CD4-positive, alpha-beta memory T cell (primary cell): ENCODE measurements around the gene GGT1. TPM values are rescaled to one million over a fixed set of nuclear protein-coding genes. Genes with fewer than 3 reads are reported as not detected.

ENCODE experiments used
- CTCF ChIA-PET: fragments of 350-600 bp; sonication (Branson Sonifier 250); formaldehyde crosslinking; loops from one replicate; lab custom pipeline; 2021; ENCODE audit warnings: inconsistent platforms; ENCODE audit not compliant: partially characterized antibody; lab: Charles Lee
- POLR2A ChIA-PET: fragments of 350-600 bp; sonication (Branson Sonifier 250); formaldehyde crosslinking; loops from one replicate; lab custom pipeline; 2021; ENCODE audit not compliant: partially characterized antibody; lab: Charles Lee
- DNase-seq, 5 donors: peaks; one replicate each; pipeline versions ENCODE4 v3.0.0 to v3.0.0-alpha.2; 2020 to 2022; ENCODE audit warnings: mixed read lengths in 1 of 5
- H3K27ac ChIP-seq: one replicate; pipeline ENCODE4 v1.7.0; 2013; ENCODE audit warnings: low read depth, low read length
- H3K27me3 ChIP-seq: 2 replicates; pipeline ENCODE4 v1.7.0; 2013; ENCODE audit warnings: mild to moderate bottlenecking, low read length, moderate library complexity; ENCODE audit not compliant: insufficient read depth
- H3K36me3 ChIP-seq: 2 replicates; pipeline ENCODE4 v1.7.0; 2013; ENCODE audit warnings: mild to moderate bottlenecking, low read length, moderate library complexity; ENCODE audit not compliant: insufficient read depth
- H3K4me1 ChIP-seq: 2 replicates; pipeline ENCODE4 v1.7.0; 2013; ENCODE audit warnings: mild to moderate bottlenecking, low read length, moderate library complexity; ENCODE audit not compliant: insufficient read depth
- H3K4me3 ChIP-seq, 2 donors: one replicate each; pipeline ENCODE4 v1.7.0; 2013; ENCODE audit warnings: low read length in 2 of 2, mild to moderate bottlenecking in 1 of 2
- H3K9me3 ChIP-seq, 2 donors: one replicate each; pipeline ENCODE4 v1.7.0; 2013; ENCODE audit warnings: low read length in 2 of 2, control low read depth in 1 of 2; ENCODE audit not compliant: control insufficient read depth in 1 of 2
- H3K27ac Mint-ChIP-seq, 7 donors: one replicate each; pipeline ENCODE4 v1.8.0; 2020 to 2021; ENCODE audit warnings: mixed read lengths in 7 of 7, mild to moderate bottlenecking in 6 of 7, inconsistent platforms in 3 of 7, moderate library complexity in 3 of 7
- H3K27me3 Mint-ChIP-seq, 2 donors: one replicate each; pipeline ENCODE4 v1.8.0; 2020 to 2021; ENCODE audit warnings: mixed read lengths in 2 of 2
- H3K36me3 Mint-ChIP-seq, 2 donors: one replicate each; pipeline ENCODE4 v1.8.0; 2020 to 2021; ENCODE audit warnings: mixed read lengths in 2 of 2, inconsistent platforms in 1 of 2, mild to moderate bottlenecking in 1 of 2
- H3K4me1 Mint-ChIP-seq, 4 donors: one replicate each; pipeline ENCODE4 v1.8.0; 2020 to 2021; ENCODE audit warnings: mixed read lengths in 4 of 4, mild to moderate bottlenecking in 1 of 4
- H3K4me3 Mint-ChIP-seq, 8 donors: one replicate each; pipeline ENCODE4 v1.8.0; 2020 to 2021; ENCODE audit warnings: mixed read lengths in 8 of 8, mild to moderate bottlenecking in 7 of 8, moderate library complexity in 6 of 8, inconsistent platforms in 3 of 8
- H3K9me3 Mint-ChIP-seq, 8 donors: one replicate each; pipeline ENCODE4 v1.8.0; 2020 to 2021; ENCODE audit warnings: mixed read lengths in 8 of 8, mild to moderate bottlenecking in 5 of 8, inconsistent platforms in 3 of 8, moderate library complexity in 1 of 8
- intact Hi-C: fragments of 100-400 bp; cut with micrococcal nuclease; formaldehyde crosslinking; loops from one replicate; pipeline ENCODE4 v1.15.1; 2023
- polyA plus RNA-seq, 2 donors: library from polyadenylated mRNA; unstranded; fragments of 300-500 nt; fragmentation: Illumina TruSeq; gene quantifications; one replicate each; pipeline ENCODE4 v1.2.3, GENCODE V29; 2021
- total RNA-seq, 2 experiments: library from RNA; stranded (reverse); gene quantifications; one replicate each; pipeline ENCODE4 v1.2.3, GENCODE V29; 2021

The GGT1 gene
- total and polyA plus RNA-seq, 4 experiments from 2014 or later, result 11.9 to 28.3 (median 22.6) TPM

- Histone ChIP-seq H3K4me3 (no peak overlapping the region), H3K9me3 (no peaks in the 10 kb centered on the region), H3K27ac (no peak overlapping the region), H3K4me1 (no peaks in the 10 kb centered on the region), H3K36me3 (peaks cover 11% of the 10 kb centered on the region), H3K27me3 (no peaks in the 10 kb centered on the region)
- Mint-ChIP-seq H3K4me3 (no peak overlapping the region), H3K9me3 (peaks cover 0 to 2% (median 0%) of the 10 kb centered on the region in 8 donors), H3K4me1 (no peaks in the 10 kb centered on the region), H3K36me3 (peaks cover 18 to 27% of the 10 kb centered on the region in 2 donors), H3K27me3 (no peaks in the 10 kb centered on the region), H3K27ac (peak overlapping the region in 3 of 7 donors; percentile 1 to 18 (median 12))
- intact Hi-C loops, result no loop called here
- CTCF ChIA-PET, result no interaction called here
- POLR2A ChIA-PET, result interaction anchor here (1.2 kb wide), 1 partner anchor 24 kb away, joined by 3 read pairs; the partner anchor contains the start of gene GUCD1
- DNase-seq, result no peak
These were observed 24.4 kb upstream of the GGT1 start for GRCh38 chr22:24578355-24579257.

GRCh38 chr22:24579258-24579601 is 23.8 kb upstream of the GGT1 start:
- Mint-ChIP-seq H3K27ac (no peak overlapping the region), H3K9me3 (peaks cover 0 to 2% (median 0%) of the 10 kb centered on the region in 8 donors), H3K27me3 (no peaks in the 10 kb centered on the region), H3K4me3 (no peak overlapping the region), H3K36me3 (peaks cover 15 to 21% of the 10 kb centered on the region in 2 donors), H3K4me1 (no peaks in the 10 kb centered on the region)
- POLR2A ChIA-PET, result no interaction called here
- no peaks in the 10 kb centered on the region for H3K9me3 ChIP-seq
- no peaks in the 10 kb centered on the region for H3K27me3 ChIP-seq
- no peak overlapping the region for H3K27ac ChIP-seq
- no peak overlapping the region for H3K4me3 ChIP-seq
- intact Hi-C loops, result no loop called here
- CTCF ChIA-PET, result no interaction called here
- DNase-seq, result no peak
- H3K36me3 ChIP-seq, result peaks cover 9% of the 10 kb centered on the region
- H3K4me1 ChIP-seq, result no peaks in the 10 kb centered on the region

DNA sequence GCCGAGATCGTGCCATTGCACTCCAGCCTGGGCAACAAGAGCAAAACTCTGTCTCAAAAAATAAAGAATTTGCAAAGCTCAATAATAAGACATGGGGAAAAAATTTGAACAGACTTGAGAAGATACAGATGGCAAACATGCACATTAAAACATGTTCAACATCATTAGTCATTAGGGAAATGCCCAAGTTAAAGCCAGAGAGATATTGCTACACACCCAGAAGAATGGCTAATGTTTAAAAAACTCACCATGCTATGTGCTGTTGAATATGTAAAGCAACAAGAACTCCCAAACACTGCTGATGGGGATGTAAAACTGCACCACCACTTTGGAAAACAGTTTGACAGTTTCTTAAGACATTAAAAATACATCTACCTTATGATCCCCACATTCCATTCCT is 22.7 kb upstream of the GGT1 start:
- peak overlapping the region in 2 of 7 donors; percentile 29 to 39 for H3K27ac Mint-ChIP-seq
- H3K4me3 ChIP-seq, result no peak overlapping the region
- no peak overlapping the region for H3K4me3 Mint-ChIP-seq
- no peak for DNase-seq
- no peaks in the 10 kb centered on the region for H3K36me3 ChIP-seq
- intact Hi-C loops, result no loop called here
- ChIA-PET CTCF (no interaction called here), POLR2A (no interaction called here)
- H3K9me3 Mint-ChIP-seq, result peaks cover 0 to 2% (median 0%) of the 10 kb centered on the region in 8 donors
- H3K36me3 Mint-ChIP-seq, result peaks cover 5 to 11% of the 10 kb centered on the region in 2 donors
- no peaks in the 10 kb centered on the region for H3K4me1 ChIP-seq
- no peaks in the 10 kb centered on the region for H3K9me3 ChIP-seq
- no peaks in the 10 kb centered on the region for H3K27me3 Mint-ChIP-seq
- H3K27me3 ChIP-seq, result no peaks in the 10 kb centered on the region
- H3K27ac ChIP-seq, result no peak overlapping the region
- H3K4me1 Mint-ChIP-seq, result no peaks in the 10 kb centered on the region

DNA sequence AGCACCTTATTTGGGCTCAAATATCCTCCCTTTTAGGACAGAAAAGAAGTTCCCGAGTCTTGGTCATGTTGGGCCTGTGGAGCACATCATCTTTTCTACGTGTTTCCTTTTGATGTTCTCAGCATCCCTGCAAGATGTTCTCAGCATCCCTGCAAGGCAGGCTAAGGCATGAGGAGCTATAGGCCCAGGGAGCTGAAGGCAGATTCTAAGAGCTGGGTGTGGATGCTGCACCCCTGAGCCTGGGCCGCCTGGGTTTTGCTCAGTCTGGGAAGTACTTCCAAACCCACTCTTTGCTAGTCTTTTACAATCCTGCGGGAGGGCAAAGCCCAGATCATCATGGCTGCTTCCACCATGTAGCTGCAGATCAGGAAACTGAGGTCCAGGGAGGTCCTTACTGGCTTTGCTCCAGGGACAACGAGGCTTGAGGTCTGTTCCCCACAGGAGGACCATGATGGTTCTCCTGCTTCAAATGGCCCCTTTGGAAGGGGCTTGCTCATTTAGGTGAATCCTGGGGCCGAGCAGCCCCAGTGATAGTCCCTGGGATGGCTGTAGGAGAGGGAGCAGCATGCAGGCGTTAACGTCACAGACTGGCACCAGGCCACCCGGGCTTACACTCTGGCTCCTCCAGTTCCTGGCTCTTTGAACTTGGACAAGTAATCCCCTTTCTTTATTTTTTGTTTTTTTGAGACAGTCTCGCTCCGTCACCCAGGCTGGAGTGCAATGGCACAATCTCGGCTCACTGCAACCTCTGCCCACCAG is 20.8 kb upstream of the GGT1 start:
- no peaks in the 10 kb centered on the region for H3K27me3 ChIP-seq
- ChIA-PET CTCF (no interaction called here), POLR2A (no interaction called here)
- intact Hi-C loops, result no loop called here
- H3K4me3 ChIP-seq, result no peak overlapping the region
- Mint-ChIP-seq H3K9me3 (peaks cover 0 to 2% (median 0%) of the 10 kb centered on the region in 8 donors), H3K27ac (peak overlapping the region in 1 of 7 donors; percentile 19), H3K4me3 (no peak overlapping the region), H3K27me3 (no peaks in the 10 kb centered on the region), H3K4me1 (no peaks in the 10 kb centered on the region), H3K36me3 (peaks cover 0 to 5% of the 10 kb centered on the region in 2 donors)
- H3K4me1 ChIP-seq, result no peaks in the 10 kb centered on the region
- no peak for DNase-seq
- H3K27ac ChIP-seq, result no peak overlapping the region
- H3K36me3 ChIP-seq, result no peaks in the 10 kb centered on the region
- H3K9me3 ChIP-seq, result no peaks in the 10 kb centered on the region

DNA sequence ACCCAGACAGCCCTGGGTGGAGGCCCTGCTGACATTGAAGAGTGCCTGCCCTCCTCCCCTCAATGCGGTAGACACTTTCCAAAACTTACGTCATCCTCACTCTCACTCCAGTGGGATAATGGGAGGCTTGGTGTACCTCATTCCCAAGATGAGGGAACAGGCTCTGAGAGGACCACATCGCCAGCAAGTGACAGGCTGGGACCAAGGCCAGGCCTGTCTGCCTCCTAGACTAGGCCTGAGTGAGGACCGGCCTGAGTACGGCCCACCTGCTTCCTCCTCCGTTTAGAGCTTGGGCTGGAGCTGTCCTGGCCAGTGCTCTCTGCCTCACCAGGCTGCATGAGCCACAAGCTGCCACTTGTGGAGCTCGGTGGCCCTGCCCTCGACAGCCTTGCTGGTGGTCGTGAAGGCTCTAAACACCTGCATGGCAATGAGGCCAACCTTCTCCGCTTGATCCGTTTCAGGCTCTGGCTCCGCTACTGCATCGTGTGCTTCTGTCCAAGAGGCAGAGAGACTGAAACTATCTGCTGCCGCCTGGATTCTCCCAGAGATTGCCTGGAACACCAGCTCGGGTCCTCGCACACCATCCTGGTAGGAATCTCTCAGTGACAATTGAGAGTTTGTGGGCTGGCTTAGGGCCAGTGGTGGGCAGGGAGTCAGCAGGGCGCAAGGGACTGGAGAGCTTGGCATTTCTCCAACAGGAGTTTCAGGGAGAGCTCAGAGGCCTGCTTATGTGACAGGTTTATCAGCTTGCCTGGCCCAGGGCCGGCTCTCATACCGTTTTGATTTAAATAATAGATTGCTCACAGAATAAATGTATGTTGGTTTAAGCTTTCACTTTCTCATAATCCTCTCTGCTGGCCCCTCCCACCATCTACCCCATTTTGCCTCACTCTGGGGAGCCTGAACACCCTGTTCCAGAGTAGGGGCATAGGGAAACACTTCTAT is 19.5 kb upstream of the GGT1 start:
- peak overlapping the region in 1 of 7 donors; percentile 35 for H3K27ac Mint-ChIP-seq
- Histone ChIP-seq H3K9me3 (no peaks in the 10 kb centered on the region), H3K4me3 (no peak overlapping the region), H3K36me3 (no peaks in the 10 kb centered on the region), H3K27me3 (no peaks in the 10 kb centered on the region), H3K27ac (no peak overlapping the region), H3K4me1 (no peaks in the 10 kb centered on the region)
- no peaks in the 10 kb centered on the region for H3K36me3 Mint-ChIP-seq
- DNase-seq, result no peak
- H3K9me3 Mint-ChIP-seq, result peaks cover 0 to 2% (median 0%) of the 10 kb centered on the region in 8 donors
- CTCF ChIA-PET, result no interaction called here
- H3K27me3 Mint-ChIP-seq, result no peaks in the 10 kb centered on the region
- intact Hi-C loops, result no loop called here
- no peaks in the 10 kb centered on the region for H3K4me1 Mint-ChIP-seq
- peak overlapping the region in 1 of 8 donors; percentile 54 for H3K4me3 Mint-ChIP-seq
- POLR2A ChIA-PET, result no interaction called here

DNA sequence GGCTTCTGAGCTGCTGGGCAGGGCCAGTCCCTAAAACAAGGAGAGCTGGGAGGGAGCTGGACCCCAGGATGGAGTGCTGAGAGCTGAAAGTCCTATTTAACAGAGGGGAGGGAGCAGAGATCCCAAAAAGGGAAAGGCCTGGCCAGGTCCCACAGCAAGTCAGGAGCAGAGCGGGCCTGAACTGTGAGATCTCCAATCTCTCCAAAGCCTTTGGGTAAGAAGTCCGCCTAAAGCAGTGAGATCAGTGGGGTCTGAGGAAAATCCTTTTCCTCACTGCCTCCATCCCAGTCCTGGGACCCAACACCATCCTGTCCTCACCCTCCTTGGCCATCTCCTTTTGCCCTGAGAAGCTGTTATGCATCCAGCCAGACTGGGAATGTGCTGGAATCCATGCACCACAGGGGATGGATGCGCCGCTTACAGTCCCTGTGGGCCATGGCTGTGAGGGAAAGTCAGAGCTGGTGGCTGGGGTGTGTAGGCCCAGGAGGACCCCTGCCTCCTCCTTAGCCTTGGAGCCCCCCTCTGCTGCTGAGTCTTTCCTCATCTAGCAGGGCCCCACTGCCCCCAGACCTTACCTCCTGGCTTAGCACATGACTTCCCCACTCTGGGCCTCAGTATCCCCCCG is 18.7 kb upstream of the GGT1 start:
- ChIA-PET POLR2A (no interaction called here), CTCF (no interaction called here)
- Histone ChIP-seq H3K4me3 (no peak overlapping the region), H3K27me3 (no peaks in the 10 kb centered on the region), H3K27ac (no peak overlapping the region), H3K9me3 (no peaks in the 10 kb centered on the region), H3K36me3 (no peaks in the 10 kb centered on the region), H3K4me1 (no peaks in the 10 kb centered on the region)
- peaks cover 0 to 2% (median 0%) of the 10 kb centered on the region in 8 donors for H3K9me3 Mint-ChIP-seq
- H3K4me3 Mint-ChIP-seq, result no peak overlapping the region
- no peak overlapping the region for H3K27ac Mint-ChIP-seq
- H3K36me3 Mint-ChIP-seq, result no peaks in the 10 kb centered on the region
- no peak for DNase-seq
- H3K27me3 Mint-ChIP-seq, result no peaks in the 10 kb centered on the region
- intact Hi-C loops, result no loop called here
- no peaks in the 10 kb centered on the region for H3K4me1 Mint-ChIP-seq
